Stimulated activated CD8-positive, alpha-beta memory T cell treated with anti-CD3 and anti-CD28 coated beads, Interleukin-12 subunit alpha, Interleukin-12 subunit beta, amount 100 ng/mL, for 24 hours (primary cell): Measurements from ENCODE around the gene DAGLA.

Experiments used
- DNase-seq: peaks from one replicate; pipeline ENCODE4 v3.0.0-alpha.2; 2020; ENCODE audit errors: extremely low read depth

Gene DAGLA

GRCh38 chr11:61690706-61691379 is 10.7 kb downstream of the DAGLA start:
- DNase-seq: no peak

DNA sequence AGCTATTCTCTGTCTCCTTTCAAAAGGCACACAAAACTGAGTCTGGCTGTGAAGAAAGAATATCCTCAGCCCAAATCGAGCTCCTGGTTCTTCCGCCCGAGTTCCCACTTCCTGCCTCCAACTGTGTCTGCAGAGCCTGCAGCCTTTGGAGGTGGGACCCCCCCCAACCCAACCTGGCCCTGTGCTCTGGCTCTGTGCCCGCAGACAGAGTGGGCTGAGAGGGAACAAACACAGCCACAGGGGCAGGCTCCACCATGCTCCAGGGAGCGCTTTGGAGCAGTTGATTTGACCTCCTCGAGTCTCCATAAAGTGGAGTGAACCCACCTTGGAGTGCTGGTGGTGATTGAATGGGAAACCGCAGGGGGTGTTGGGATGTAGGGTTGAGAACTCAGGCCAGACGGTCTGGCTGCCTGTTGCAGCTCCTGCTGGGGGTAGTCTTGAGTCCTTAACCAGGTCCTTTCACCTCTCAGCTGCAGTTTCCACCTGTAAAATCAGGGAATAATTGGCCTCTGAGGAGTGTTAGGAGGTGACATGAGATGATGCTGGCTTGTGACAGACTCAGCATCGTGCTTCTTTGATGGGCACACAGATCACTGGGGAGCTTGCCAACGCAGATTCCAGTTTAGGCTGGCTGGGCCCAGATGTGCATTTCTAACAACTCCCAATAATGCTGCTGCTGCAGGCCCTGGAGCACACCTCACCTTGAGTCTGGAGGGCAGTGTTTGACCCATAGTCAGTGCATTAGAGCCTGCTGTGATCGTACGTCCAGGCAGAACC is 11.4 kb downstream of the DAGLA start:
- DNase-seq: no peak

DNA sequence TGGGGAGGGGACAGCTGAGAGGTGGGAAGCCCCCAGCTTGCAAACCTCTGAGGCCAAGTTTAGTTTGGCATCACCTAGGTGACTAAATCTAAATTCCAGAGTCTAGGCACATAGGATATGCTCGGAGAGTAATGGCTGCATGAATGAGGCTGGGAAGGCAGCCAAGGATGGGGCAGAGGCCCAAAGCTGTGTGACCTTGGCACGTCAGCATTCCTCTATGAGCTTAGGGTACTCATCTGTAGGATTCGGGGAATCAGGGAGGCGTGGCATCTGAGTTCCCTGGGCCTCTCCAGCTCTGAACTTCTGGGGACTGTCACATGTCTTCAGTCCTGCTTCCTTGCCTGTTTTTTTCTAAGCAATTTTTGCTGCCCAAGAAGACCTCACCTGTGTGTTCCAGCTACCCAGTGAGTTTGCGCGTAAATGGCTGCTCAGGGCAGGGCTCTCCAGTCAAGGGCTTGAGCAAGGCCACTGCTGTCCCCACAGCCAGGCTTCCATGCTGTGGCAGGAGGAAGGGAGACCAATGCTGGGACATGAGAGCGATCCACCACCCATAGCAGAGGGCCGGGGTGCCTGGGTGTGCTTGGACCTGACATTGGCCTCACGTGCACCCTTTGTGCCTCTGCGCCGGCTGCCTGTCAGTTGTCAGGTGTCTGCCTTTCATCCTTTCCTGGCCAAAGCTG is 13.9 kb downstream of the DAGLA start:
- no peak for DNase-seq

GRCh38 chr11:61694602-61694939 is 14.4 kb downstream of the DAGLA start:
- no peak for DNase-seq

- DNase-seq: no peak
Observed at GRCh38 chr11:61694946-61695706, 14.9 kb downstream of the DAGLA start.

GRCh38 chr11:61695917-61696316 is 15.7 kb downstream of the DAGLA start:
- peak; percentile 89 for DNase-seq

- no peak for DNase-seq
Observed at GRCh38 chr11:61696602-61697001, 16.4 kb downstream of the DAGLA start.

DNA sequence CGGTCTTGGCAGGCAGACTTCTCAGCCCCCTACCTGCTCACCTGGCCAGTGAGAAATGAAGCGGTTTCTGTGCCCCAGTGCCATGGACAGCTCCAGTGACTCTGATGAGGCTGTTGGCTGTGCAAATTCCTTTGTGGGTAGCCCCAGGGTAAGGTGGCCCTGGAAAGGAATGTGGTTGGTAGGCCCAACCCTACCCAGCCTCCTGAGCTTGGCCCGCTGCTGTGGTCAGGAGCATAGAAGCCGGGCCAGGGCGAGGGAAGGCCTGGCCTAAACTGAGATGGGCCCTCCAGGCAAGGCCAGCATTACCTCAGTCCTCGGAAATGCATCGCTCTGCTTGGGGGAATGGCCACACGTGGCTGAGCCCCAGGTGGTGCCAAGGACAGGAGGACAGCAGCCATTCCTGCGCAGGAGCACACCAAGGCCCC is 16.9 kb downstream of the DAGLA start:
- DNase-seq: no peak

- no peak for DNase-seq
Observed at GRCh38 chr11:61697764-61698163, 17.6 kb downstream of the DAGLA start.

- no peak for DNase-seq
Observed at GRCh38 chr11:61698173-61698948, 18.2 kb downstream of the DAGLA start.

GRCh38 chr11:61699737-61700160 is 19.6 kb downstream of the DAGLA start:
- DNase-seq: no peak

DNA sequence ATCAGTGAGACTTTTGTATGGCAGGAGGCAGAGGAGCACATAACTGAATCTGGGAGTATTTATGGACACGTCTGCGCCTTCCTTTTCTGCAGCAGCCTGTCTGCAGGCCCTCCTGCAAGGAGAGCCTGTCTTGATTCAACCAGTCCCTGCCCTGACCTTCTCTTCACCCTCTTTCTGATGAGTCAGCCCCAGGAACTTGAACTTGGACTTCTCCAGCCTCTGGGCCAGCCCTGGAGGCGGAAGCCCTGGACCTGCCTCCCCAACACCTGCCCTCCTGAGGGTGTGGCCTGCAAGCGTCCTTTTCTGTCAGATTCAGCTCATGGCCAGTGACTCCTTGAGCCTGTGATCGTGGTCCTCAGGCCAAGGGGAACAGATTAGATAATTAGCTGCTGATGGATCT is 20.0 kb downstream of the DAGLA start:
- DNase-seq: no peak

DNA sequence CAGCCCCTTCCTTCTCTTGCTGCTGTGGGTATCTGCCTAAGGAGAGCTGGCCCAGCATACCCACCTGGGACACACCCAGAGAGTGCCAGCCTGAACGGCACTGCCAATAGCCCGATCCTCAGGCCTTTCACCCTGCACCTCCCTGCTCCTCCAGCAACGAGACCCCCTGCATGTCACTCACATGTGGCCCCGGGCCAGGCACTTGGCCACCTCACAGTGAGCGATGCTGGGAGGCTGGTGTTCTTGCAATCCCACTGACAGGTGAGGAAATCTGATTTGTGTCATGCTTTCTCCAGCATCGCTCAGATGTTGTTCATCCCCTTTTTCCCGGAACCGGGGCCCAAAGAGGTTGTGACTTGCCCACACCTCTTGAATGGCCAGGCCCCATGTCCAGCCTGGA is 20.5 kb downstream of the DAGLA start:
- no peak for DNase-seq

GRCh38 chr11:61701242-61701886 is 21.2 kb downstream of the DAGLA start:
- DNase-seq: no peak

- DNase-seq: no peak
Observed at GRCh38 chr11:61702701-61703312, 22.6 kb downstream of the DAGLA start.

DNA sequence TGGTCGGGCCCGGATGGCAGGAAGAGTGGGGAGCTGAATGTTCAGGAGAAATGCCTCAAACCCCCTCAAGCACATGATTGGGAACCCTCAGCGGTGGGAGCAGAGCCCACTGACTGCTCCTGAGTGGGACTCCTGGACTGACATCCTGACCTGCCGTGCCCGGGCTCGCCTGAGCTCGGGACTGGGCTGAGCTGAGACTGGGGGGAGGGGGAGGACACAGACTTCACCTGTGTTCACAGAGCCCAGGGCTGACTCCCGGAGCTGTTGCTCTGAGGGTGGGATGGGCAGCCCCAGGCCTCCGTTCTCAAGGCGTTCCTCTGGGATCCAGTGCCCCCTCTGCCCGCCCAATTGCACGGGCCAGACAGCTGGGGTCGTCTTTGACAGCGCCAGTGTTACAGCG is 24.6 kb downstream of the DAGLA start:
- DNase-seq: no peak

DNA sequence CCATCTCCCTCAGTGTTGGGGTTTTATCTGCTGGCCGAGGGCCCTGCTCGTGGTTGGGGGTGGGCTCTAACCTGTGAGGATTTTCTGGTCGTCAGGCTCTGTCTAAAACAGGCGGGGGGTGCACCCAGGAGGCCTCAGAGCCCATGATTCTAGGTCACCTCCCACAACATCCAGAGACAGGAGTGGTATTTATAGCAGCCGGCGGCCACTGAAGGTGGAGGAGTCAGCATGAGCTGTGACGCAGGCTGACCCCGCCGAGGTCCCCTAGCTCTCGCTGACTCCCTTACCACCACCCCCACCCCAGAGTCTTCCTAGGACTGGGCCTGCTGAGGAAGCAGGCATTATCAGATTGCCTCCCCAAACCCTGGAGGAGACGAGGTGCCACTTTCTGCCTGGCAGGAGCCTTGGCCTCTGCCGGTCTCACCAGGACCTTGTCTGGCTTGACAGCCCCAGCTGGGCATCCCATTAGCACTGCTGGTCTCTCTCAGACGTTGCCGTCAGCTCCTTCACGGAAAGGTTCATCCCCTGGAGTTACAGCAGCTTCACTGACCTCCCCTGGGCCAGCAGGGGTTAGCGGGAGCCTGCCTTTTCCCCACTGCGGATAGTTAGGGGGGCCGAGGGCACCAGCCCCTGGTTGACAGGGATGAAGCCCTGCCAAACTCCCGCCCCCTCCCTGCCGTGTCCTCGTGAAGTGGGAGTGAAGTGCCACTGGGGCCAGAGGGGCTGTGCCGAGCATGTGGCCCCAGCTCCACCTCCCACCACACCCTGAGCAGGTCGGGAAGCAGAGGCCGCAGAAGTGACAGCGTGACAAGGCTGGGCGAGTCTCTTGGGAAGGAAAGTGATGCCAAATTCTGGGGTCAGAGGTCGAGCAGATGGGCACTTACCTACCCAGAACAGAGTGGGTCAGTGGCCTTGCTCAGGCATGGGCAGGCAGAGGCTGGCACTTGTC is 26.5 kb downstream of the DAGLA start:
- DNase-seq: no peak

DNA sequence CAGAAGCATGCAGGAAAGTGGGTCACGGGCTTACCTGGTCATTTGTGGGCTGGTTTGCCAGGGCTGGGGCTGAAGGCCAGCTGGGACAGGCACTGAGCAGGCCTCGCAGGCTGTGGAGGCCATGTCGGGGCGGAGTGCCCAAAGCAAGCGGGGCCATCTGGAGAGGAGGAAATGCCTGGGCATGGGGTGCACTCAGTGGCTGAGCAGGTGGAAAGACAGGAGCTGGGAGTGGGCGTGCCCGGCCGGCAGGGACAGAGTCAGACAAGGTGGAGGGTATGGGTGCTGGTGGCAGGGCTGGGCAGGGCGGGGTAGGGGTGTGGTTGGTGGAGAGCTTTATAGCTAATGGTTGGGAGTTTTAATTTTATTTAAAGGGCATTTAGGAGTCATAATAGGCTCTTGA is 27.4 kb downstream of the DAGLA start:
- no peak for DNase-seq

GRCh38 chr11:61709110-61709509 is 28.9 kb downstream of the DAGLA start:
- DNase-seq: no peak
